Memory B cell (primary cell): ENCODE measurements around the gene DEAF1.

Source experiments
- ATAC-seq: fragments of 150-1000 bp; cut with Tn5 transposase; 2 replicates; pipeline ENCODE4 v1.10.0; 2021; ENCODE audit warnings: low read depth, mild to moderate bottlenecking, moderate library complexity
- DNase-seq, 2 donors: peaks; one replicate each; pipeline ENCODE4 v3.0.0; 2022; ENCODE audit warnings: low spot score in 2 of 2
- H3K27ac Mint-ChIP-seq: one replicate; pipeline ENCODE4 v1.8.0; 2022; ENCODE audit warnings: mild to moderate bottlenecking, moderate library complexity, mixed read lengths
- H3K27me3 Mint-ChIP-seq: one replicate; pipeline ENCODE4 v1.8.0; 2022; ENCODE audit warnings: mixed read lengths
- H3K36me3 Mint-ChIP-seq: one replicate; pipeline ENCODE4 v1.8.0; 2022; ENCODE audit warnings: mild to moderate bottlenecking, mixed read lengths
- H3K4me1 Mint-ChIP-seq: one replicate; pipeline ENCODE4 v1.8.0; 2022; ENCODE audit warnings: mixed read lengths
- H3K4me3 Mint-ChIP-seq: one replicate; pipeline ENCODE4 v1.8.0; 2022; ENCODE audit warnings: mild to moderate bottlenecking, moderate library complexity, mixed read lengths
- H3K9me3 Mint-ChIP-seq: one replicate; pipeline ENCODE4 v1.8.0; 2022; ENCODE audit warnings: mixed read lengths

DEAF1 gene

GRCh38 chr11:645536-645935 lies 49.5 kb downstream of the DEAF1 start:
- Mint-ChIP-seq H3K27me3 (no peaks in the 10 kb centered on the region), H3K4me3 (no peak overlapping the region), H3K27ac (no peak overlapping the region), H3K9me3 (no peaks in the 10 kb centered on the region), H3K4me1 (peaks cover 2% of the 10 kb centered on the region), H3K36me3 (peaks cover 8% of the 10 kb centered on the region)
- ATAC-seq: no peak
- no peak for DNase-seq

GRCh38 chr11:643849-644738 lies 50.9 kb downstream of the DEAF1 start:
- DNase-seq (no peak), ATAC-seq (no peak)
- H3K36me3 Mint-ChIP-seq: peaks cover 8% of the 10 kb centered on the region
- H3K27me3 Mint-ChIP-seq: peaks cover 3% of the 10 kb centered on the region
- no peak overlapping the region for H3K27ac Mint-ChIP-seq
- no peaks in the 10 kb centered on the region for H3K9me3 Mint-ChIP-seq
- peaks cover 5% of the 10 kb centered on the region for H3K4me1 Mint-ChIP-seq
- no peak overlapping the region for H3K4me3 Mint-ChIP-seq

- Mint-ChIP-seq H3K36me3 (peaks cover 8% of the 10 kb centered on the region), H3K27ac (no peak overlapping the region), H3K4me1 (peaks cover 7% of the 10 kb centered on the region), H3K27me3 (peaks cover 5% of the 10 kb centered on the region), H3K9me3 (no peaks in the 10 kb centered on the region), H3K4me3 (no peak overlapping the region)
- DNase-seq (no peak), ATAC-seq (no peak)
These were observed 51.7 kb downstream of the DEAF1 start for GRCh38 chr11:643366-643765.

GRCh38 chr11:641806-642370 lies 53.1 kb downstream of the DEAF1 start:
- Mint-ChIP-seq H3K4me1 (peaks cover 13% of the 10 kb centered on the region), H3K27me3 (peaks cover 11% of the 10 kb centered on the region), H3K27ac (no peak overlapping the region), H3K9me3 (no peaks in the 10 kb centered on the region), H3K36me3 (peaks cover 7% of the 10 kb centered on the region), H3K4me3 (no peak overlapping the region)
- DNase-seq (no peak), ATAC-seq (no peak)

GRCh38 chr11:640021-640706 lies 54.9 kb downstream of the DEAF1 start:
- Mint-ChIP-seq H3K4me3 (peak overlapping the region; percentile 70), H3K9me3 (no peaks in the 10 kb centered on the region), H3K27ac (peak overlapping the region; percentile 83)

GRCh38 chr11:639332-639955 lies 55.6 kb downstream of the DEAF1 start:
- no peak overlapping the region for H3K4me3 Mint-ChIP-seq
- ATAC-seq: peak; percentile 21
- peaks cover 13% of the 10 kb centered on the region for H3K27me3 Mint-ChIP-seq
- peaks cover 11% of the 10 kb centered on the region for H3K4me1 Mint-ChIP-seq
- no peak overlapping the region for H3K27ac Mint-ChIP-seq
- no peaks in the 10 kb centered on the region for H3K9me3 Mint-ChIP-seq
- DNase-seq: no peak
- peaks cover 7% of the 10 kb centered on the region for H3K36me3 Mint-ChIP-seq

More at GRCh38 chr11:640021-640706, 54.9 kb downstream of the DEAF1 start:
- Mint-ChIP-seq H3K36me3 (peaks cover 7% of the 10 kb centered on the region), H3K27me3 (peaks cover 13% of the 10 kb centered on the region), H3K4me1 (peaks cover 11% of the 10 kb centered on the region)
- ATAC-seq (peak; percentile 66), DNase-seq (no peak)

- H3K27me3 Mint-ChIP-seq: peaks cover 13% of the 10 kb centered on the region
- H3K9me3 Mint-ChIP-seq: no peaks in the 10 kb centered on the region
- no peak for ATAC-seq
- no peak overlapping the region for H3K27ac Mint-ChIP-seq
- H3K36me3 Mint-ChIP-seq: peaks cover 5% of the 10 kb centered on the region
- DNase-seq: no peak
- H3K4me1 Mint-ChIP-seq: peaks cover 11% of the 10 kb centered on the region
- H3K4me3 Mint-ChIP-seq: peak overlapping the region; percentile 11
These were observed 56.2 kb downstream of the DEAF1 start for GRCh38 chr11:638631-639331.

GRCh38 chr11:637593-638521 lies 57.2 kb downstream of the DEAF1 start:
- Mint-ChIP-seq H3K27me3 (peaks cover 13% of the 10 kb centered on the region), H3K9me3 (no peaks in the 10 kb centered on the region), H3K36me3 (peaks cover 6% of the 10 kb centered on the region), H3K4me1 (peaks cover 11% of the 10 kb centered on the region), H3K4me3 (peak overlapping the region; percentile 63), H3K27ac (peak overlapping the region; percentile 58)
- ATAC-seq (no peak), DNase-seq (no peak)

GRCh38 chr11:637333-637592 lies 57.8 kb downstream of the DEAF1 start:
- ATAC-seq: no peak

GRCh38 chr11:636511-637332 lies 58.3 kb downstream of the DEAF1 start, which contains the start of gene DRD4:
Gene DRD4, plus strand, starts transcription at chr11:637269. Its CDS starts 36 bp downstream, at chr11:637305.
- no peak for DNase-seq
- H3K27ac Mint-ChIP-seq: peak within 1 kb of the TSS; percentile 58
- H3K27me3 Mint-ChIP-seq: peaks cover 13% of the 10 kb centered on the region
- peaks cover 11% of the 10 kb centered on the region for H3K4me1 Mint-ChIP-seq
- H3K36me3 Mint-ChIP-seq: peaks cover 5% of the 10 kb centered on the region
- ATAC-seq: no peak
- peak within 1 kb of the TSS; percentile 63 for H3K4me3 Mint-ChIP-seq
- H3K9me3 Mint-ChIP-seq: no peaks in the 10 kb centered on the region

More at GRCh38 chr11:637333-637592, 57.8 kb downstream of the DEAF1 start:
- no peak for DNase-seq
- Mint-ChIP-seq H3K27ac (peak overlapping the region; percentile 58), H3K9me3 (no peaks in the 10 kb centered on the region), H3K4me1 (peaks cover 11% of the 10 kb centered on the region), H3K36me3 (peaks cover 5% of the 10 kb centered on the region), H3K27me3 (peaks cover 13% of the 10 kb centered on the region), H3K4me3 (peak overlapping the region; percentile 63)

- peaks cover 13% of the 10 kb centered on the region for H3K27me3 Mint-ChIP-seq
- no peak overlapping the region for H3K27ac Mint-ChIP-seq
- H3K4me1 Mint-ChIP-seq: peaks cover 11% of the 10 kb centered on the region
- peaks cover 5% of the 10 kb centered on the region for H3K36me3 Mint-ChIP-seq
- DNase-seq: no peak
- no peaks in the 10 kb centered on the region for H3K9me3 Mint-ChIP-seq
- peak overlapping the region; percentile 59 for H3K4me3 Mint-ChIP-seq
- ATAC-seq: no peak
These were observed 59.0 kb downstream of the DEAF1 start for GRCh38 chr11:635945-636510.

- Mint-ChIP-seq H3K4me3 (no peak overlapping the region), H3K36me3 (peaks cover 5% of the 10 kb centered on the region), H3K4me1 (peaks cover 19% of the 10 kb centered on the region), H3K9me3 (peaks cover 3% of the 10 kb centered on the region), H3K27me3 (peaks cover 16% of the 10 kb centered on the region), H3K27ac (no peak overlapping the region)
- DNase-seq (no peak), ATAC-seq (no peak)
These were observed 64.2 kb downstream of the DEAF1 start for GRCh38 chr11:630871-631270.
